Measurements from ENCODE around the gene MAGI1.
"Not testable (repeated sequence)": the region's sequence is repeated elsewhere in the genome, so short reads cannot be mapped to it uniquely, and the experiment has no call there.

The MAGI1 gene

GRCh38 chr3:65575376-65575840 is 463.3 kb downstream of the MAGI1 start:
- no peak for DNase-seq

- no peak for DNase-seq
Measured at GRCh38 chr3:65573548-65574116, 465.1 kb downstream of the MAGI1 start.

- no peak for DNase-seq
Measured at GRCh38 chr3:65572175-65572777, 466.4 kb downstream of the MAGI1 start.

- no peak for DNase-seq
Measured at GRCh38 chr3:65569845-65570405, 468.8 kb downstream of the MAGI1 start.

GRCh38 chr3:65569129-65569528 is 469.6 kb downstream of the MAGI1 start:
- DNase-seq: no peak

GRCh38 chr3:65568497-65568896 is 470.2 kb downstream of the MAGI1 start:
- no peak for DNase-seq

GRCh38 chr3:65565744-65566143 is 473.0 kb downstream of the MAGI1 start:
- not testable (repeated sequence) for DNase-seq

GRCh38 chr3:65564483-65564882 is 474.2 kb downstream of the MAGI1 start:
- no peak for DNase-seq

GRCh38 chr3:65563861-65564260 is 474.9 kb downstream of the MAGI1 start:
- no peak for DNase-seq

- no peak for DNase-seq
Measured at GRCh38 chr3:65562447-65562846, 476.3 kb downstream of the MAGI1 start.

- no peak for DNase-seq
Measured at GRCh38 chr3:65561617-65562016, 477.1 kb downstream of the MAGI1 start.

- no peak for DNase-seq
Measured at GRCh38 chr3:65560901-65561300, 477.8 kb downstream of the MAGI1 start.

GRCh38 chr3:65560133-65560532 is 478.6 kb downstream of the MAGI1 start:
- no peak for DNase-seq

GRCh38 chr3:65559643-65560042 is 479.1 kb downstream of the MAGI1 start:
- no peak for DNase-seq

GRCh38 chr3:65558826-65559225 is 479.9 kb downstream of the MAGI1 start:
- DNase-seq: no peak

GRCh38 chr3:65557899-65558564 is 480.7 kb downstream of the MAGI1 start:
- no peak for DNase-seq

GRCh38 chr3:65556934-65557577 is 481.7 kb downstream of the MAGI1 start:
- DNase-seq: no peak

GRCh38 chr3:65552434-65552833 is 486.3 kb downstream of the MAGI1 start:
- no peak for DNase-seq

- DNase-seq: no peak
Measured at GRCh38 chr3:65551945-65552344, 486.8 kb downstream of the MAGI1 start.

GRCh38 chr3:65550137-65550536 is 488.6 kb downstream of the MAGI1 start:
- DNase-seq: no peak

GRCh38 chr3:65549626-65549959 is 489.1 kb downstream of the MAGI1 start:
- DNase-seq: no peak

- DNase-seq: no peak
Measured at GRCh38 chr3:65548848-65549625, 489.7 kb downstream of the MAGI1 start.

- DNase-seq: no peak
Measured at GRCh38 chr3:65545429-65545828, 493.3 kb downstream of the MAGI1 start.

Measured in CD4-positive, alpha-beta T cell treated with Interleukin-12 subunit alpha and Interleukin-12 subunit beta, for 1 hour (primary cell).